Measurements from ENCODE around the gene NACC2.

NACC2 gene

GRCh38 chr9:136055715-136056545 lies 39.2 kb downstream of the NACC2 start:
- no peak for DNase-seq (ENCODE audit: low spot score)

DNA sequence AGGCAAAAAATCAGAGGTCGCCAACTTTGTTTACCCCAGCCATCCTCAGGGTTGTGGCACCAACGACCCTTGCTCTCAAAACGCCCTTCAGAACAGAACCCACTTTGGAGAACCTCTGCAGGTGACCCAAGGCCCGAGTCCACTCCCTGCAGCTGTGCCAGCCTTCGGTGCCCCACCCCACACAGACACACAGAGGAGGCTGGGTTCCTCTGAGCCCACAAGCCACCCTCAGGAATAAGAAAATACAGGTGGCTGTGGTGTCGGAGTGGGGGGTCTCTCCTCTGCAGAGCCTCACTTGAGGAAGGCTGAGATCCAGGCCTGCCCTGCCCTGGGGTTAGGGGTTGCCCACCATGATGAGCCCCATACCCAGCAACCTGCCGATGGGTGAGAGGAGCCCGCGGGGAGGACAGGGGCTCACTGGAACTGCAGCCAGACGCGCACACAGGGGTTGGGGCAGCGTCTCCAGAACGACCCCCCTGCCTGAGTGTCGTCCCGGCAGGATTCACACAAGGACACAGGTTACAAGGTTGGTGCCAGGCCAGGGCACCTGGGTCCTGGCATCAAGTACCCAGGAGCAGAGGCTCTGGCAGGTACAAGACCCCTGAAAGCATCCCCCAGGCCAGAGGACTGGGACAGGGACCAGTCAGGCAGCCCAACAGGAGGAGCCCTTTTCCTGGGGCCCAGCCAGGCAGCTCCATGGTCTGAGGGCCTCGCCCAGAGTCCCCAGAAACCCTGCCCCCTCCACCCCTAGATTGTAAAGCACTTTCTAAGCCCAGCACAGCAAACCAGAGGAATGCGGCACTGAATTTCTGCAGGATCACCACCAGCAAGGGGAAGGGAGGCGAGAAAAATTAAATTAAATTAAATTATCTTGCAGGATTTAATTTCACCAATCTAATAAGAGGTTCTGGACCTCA lies 40.0 kb downstream of the NACC2 start:
- DNase-seq (ENCODE audit: low spot score), result no peak

- DNase-seq (ENCODE audit: low spot score), result no peak
Measured at GRCh38 chr9:136054146-136054545, 40.9 kb downstream of the NACC2 start.

- no peak for DNase-seq (ENCODE audit: low spot score)
Measured at GRCh38 chr9:136053757-136054142, 41.3 kb downstream of the NACC2 start.

- peak; percentile 53 for DNase-seq (ENCODE audit: low spot score)
Measured at GRCh38 chr9:136052991-136053756, 41.9 kb downstream of the NACC2 start.

- no peak for DNase-seq (ENCODE audit: low spot score)
Measured at GRCh38 chr9:136052472-136052880, 42.6 kb downstream of the NACC2 start.

DNA sequence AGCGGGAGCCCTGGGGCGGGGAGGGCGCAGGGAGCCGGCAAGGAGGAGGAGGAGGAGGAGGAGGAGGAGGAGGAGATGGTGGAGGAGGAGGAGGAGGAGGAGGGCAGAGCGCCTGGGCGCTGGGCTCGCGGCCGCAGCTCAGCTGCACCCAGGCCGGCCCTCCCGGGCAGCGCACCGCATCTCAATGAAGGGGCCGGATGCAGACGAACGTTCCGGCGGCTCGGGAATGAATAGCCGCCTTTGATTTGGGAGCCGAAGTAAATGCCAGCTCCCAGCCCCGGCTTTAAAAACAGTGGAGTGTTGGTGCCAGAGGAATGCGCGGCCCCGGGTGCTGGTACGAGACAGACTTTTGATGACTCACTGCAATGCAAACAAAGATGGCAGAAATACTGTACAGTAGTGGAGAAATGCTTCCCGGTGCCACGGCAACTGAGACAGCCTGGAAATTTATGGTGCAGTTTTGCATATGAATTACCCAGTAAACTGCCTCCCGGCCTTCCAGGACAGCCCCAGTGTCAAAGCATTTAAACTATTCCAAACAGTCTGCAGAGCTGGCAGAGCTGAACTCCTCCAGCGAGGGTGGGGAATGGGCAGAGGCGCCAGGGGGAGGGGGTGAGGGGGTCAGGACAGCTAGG lies 43.1 kb downstream of the NACC2 start:
- DNase-seq (ENCODE audit: low spot score), result peak; percentile 96

DNA sequence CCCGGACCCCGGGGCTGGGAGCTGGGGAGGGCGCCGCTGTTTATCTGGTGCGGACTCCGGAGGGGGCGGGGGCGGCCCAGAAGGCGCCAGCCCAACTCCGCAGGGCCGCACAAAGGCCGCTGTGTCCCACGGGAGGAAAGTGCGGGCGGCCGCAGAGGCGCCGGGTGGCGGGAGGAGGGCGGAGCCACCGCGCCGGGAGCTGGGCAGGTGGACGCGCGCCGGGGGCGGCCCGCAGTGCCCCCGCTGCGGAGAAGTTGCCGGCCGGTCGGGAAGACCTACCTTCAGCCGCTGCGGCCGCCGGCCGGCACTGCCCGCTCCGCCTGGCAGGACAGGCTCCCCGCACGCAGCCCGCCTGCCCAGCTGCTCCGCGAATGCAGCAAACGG lies 43.6 kb downstream of the NACC2 start:
- DNase-seq (ENCODE audit: low spot score), result peak; percentile 78

GRCh38 chr9:136050701-136051452 lies 44.2 kb downstream of the NACC2 start:
- DNase-seq (ENCODE audit: low spot score), result peak; percentile 24

DNA sequence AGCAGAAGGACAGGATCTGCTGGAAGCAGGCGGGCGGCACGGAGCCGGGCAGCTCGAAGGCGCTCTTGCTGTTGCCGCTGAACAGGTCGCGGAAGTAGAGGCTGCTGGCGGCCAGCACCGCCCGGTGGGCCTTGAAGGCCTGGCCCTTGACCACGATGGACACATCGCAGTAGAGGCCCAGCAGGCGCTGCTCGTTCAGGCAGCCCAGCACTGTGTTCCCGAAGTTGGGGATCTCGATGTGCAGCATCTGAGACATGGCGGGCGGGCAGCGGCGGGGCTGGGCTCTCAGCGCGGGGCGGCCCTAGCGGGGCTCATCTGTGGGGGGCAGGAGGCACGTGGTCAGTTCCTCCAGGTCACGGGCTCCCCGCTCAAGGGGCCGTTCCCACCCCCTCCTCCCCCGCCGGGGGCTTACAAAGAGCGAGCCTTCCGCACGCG lies 44.8 kb downstream of the NACC2 start:
- DNase-seq (ENCODE audit: low spot score), result peak; percentile 31

- DNase-seq (ENCODE audit: low spot score), result no peak
Measured at GRCh38 chr9:136049491-136050265, 45.4 kb downstream of the NACC2 start.

DNA sequence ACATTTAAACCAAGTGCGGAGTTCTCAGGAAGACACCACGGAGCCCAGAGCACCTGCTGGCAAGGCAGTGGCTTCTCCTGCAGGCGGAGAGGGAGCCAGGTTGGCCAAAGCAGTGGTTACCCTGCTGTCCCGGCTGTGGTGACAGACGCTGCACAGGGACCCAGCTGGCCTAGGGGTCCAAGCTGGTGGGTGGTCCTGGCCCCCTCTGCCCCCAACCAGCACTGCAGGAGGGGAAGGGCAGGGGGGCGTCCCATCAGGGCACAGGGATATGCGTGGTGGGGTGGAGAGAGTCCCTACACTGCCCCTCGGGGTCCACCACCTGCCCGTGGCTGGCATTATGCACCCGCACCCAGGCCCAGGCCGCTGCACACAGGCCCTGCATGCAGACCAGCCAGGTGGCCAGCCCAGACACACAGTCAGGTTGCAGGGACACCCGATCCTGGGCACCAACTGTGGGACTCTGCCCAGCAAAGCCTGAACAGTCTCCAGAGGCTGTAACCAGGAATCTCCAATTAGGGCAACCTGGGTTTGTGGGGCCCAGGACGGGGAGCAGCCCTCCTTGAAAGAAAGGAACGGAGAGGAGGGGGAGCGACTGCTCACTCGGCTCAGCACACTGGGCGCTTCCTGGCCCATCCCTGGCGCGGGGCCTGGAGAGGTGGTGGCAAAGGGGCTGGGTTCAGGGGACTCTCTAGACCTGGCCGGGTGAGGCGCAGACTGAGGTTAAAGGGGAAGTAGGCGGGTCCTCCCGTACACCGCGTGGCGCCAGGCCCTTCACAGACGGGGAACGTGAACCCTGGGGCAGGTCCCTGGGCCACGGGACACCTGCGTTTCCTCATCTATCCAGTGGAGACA lies 46.3 kb downstream of the NACC2 start:
- DNase-seq (ENCODE audit: low spot score), result no peak

- no peak for DNase-seq (ENCODE audit: low spot score)
Measured at GRCh38 chr9:136047775-136048559, 47.1 kb downstream of the NACC2 start.

- no peak for DNase-seq (ENCODE audit: low spot score)
Measured at GRCh38 chr9:136047076-136047774, 47.9 kb downstream of the NACC2 start.

GRCh38 chr9:136046554-136046920 lies 48.6 kb downstream of the NACC2 start:
- no peak for DNase-seq (ENCODE audit: low spot score)

DNA sequence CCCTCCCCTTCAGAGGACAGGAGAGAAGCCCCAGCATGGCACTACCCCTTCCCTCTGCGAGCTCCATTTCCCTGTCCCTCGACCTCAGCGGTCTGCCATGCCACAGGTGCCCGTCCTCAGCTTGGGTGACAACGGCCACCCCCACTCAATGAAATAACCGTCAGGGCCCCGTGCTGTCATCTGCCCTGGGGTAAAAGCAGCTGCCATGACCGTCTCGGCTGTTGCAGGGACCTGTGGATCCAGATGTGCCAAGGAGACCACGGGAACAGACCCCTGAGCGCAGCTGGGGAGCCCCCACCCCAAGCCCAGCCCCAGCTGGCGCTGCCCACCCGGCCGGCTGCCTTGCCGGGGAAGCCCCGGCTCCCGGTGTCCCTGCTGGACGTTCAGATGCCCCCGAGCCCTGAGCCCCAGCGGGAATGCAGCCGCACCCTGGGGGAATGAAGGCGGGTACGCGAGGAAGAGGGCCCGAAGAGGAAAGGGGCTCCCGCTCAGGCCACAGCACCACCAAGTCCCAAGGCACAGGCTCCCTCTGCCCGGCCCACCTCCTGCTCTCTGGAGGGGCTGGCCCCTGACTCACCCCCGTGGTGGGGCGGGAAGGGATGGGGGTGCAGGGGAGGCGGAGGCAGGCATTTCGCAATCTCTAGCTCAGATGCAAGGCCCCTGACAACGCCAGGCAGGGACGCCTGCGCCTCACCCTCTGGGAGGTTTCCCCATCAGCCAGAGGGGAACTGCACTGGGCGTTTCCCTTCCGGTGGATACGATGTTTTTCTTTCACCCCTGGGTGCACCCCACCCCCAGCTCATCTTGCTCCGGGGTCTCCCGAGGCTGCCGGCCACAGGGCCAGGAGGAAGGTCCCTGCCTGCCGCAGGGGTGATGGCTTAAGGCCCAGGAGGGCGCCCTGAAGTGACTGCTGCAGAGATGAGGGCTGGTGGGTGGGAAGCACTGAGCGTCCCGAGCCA lies 49.2 kb downstream of the NACC2 start:
- DNase-seq (ENCODE audit: low spot score), result no peak
